B cell (primary cell): ENCODE data around the gene PRPS1.

Experiments used
- CTCF ChIP-seq: fragments of 200-600 bp; IDR thresholded peaks from one replicate; pipeline ENCODE4 v1.8.0; 2022; ENCODE audit warnings: antibody characterized with exemption, mild to moderate bottlenecking
- EZH2 ChIP-seq: IDR thresholded peaks from 2 replicates; pipeline ENCODE4 v1.6.1; 2012; ENCODE audit warnings: borderline replicate concordance, low read depth, mild to moderate bottlenecking, moderate library complexity, low read length; ENCODE audit not compliant: insufficient read depth, poor library complexity, severe bottlenecking

GRCh38 chrX:107603429-107604159 lies 24.7 kb upstream of the PRPS1 start:
- TF ChIP-seq CTCF, result no peak
- no peak for TF ChIP-seq EZH2
